ENCODE measurements around the gene CX3CL1.
"Not testable (repeated sequence)": the region's sequence is repeated elsewhere in the genome, so short reads cannot be mapped to it uniquely, and the experiment has no call there.

Gene CX3CL1

DNA sequence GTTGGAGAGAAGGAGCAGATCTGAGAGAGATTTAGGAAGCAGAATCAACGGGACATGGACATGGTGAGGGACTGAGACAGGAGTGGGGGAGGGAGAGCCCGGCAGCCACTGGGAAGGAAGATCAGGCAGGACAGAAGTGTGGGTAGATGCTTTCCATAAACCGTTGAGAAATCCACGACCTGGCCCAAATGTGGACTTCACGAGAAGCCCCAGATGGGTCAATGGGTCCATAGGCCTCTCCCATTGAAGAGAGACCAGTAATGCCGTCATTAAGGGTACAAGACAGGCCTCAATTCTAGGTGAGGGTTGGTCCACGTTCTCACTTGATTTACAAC is 14.2 kb upstream of the CX3CL1 start:
- no peak for FAIRE-seq

DNA sequence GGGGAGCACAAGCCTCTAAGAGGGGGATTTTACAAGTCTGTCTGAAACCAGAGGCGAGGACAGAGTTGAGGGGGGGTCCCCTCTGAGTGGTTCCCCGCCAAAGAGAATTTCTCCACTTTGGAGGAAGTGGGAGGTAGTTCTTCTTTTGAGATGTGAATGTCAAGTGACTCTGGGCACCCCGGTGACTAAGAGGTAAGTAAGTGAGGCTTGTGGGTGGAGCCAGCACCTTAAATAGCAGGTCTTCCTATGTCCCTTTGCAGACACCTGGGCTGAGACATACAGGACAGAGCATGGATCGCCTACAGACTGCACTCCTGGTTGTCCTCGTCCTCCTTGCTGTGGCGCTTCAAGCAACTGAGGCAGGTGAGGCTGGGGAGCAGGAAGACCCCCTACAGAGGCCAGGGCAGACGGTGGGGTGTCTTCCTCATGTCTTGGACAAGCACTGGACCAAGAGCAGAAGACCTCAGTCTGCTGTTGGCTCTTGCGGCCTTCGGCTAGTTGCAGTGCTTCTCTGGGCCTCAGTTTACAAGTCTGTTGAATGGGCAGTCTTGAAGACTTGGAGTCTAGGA is 13.7 kb upstream of the CX3CL1 start, which contains the start of gene CCL22:
Gene CCL22 (plus strand): TSS at position 257 of the 569 bp plus-strand sequence. CDS start 34 bp downstream, at position 291.
- no peak for FAIRE-seq

DNA sequence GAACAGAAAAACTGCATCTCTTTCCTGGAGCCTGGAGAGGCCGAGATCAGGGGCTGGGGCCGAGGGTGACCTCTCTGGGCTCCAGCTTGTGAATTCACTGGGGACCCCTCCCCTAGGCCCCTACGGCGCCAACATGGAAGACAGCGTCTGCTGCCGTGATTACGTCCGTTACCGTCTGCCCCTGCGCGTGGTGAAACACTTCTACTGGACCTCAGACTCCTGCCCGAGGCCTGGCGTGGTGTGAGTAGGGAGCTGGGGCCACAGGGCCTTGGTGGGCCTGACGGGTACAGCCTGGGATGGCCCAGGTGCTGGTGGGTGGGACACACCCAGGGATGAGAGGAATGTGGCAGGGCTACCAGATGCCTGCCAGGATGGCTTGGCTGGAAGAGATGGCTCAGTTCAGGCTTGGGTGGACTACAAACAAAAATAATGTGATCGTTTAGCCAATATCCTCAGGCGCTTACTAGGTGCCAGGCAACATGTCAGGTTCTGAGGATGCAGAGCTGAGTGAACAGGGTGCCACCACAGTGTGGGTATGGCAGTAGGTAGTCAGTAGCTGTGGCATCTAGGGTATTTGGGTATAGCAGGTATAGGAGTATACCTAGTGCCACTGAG is 11.9 kb upstream of the CX3CL1 start:
- FAIRE-seq: no peak

DNA sequence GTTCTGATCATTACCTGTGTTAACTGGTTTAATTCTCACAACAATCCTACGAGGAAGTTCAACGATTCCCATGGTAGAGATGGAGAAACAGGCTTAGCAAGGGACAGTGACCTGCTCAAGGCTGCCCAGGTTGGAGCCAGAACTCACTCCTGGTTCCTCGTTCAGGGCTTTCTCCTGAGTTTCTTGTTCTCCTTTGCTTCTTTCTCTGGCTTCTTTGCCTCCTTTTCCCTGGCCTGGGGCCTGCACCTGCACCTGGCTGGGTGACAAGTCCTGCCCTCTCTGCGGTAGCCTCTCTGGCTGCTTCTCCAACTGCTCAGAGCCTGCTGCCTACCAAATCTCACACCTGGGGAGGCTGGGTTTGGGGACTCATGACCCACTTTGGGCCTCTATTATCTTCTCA is 10.9 kb upstream of the CX3CL1 start:
- no peak for FAIRE-seq

DNA sequence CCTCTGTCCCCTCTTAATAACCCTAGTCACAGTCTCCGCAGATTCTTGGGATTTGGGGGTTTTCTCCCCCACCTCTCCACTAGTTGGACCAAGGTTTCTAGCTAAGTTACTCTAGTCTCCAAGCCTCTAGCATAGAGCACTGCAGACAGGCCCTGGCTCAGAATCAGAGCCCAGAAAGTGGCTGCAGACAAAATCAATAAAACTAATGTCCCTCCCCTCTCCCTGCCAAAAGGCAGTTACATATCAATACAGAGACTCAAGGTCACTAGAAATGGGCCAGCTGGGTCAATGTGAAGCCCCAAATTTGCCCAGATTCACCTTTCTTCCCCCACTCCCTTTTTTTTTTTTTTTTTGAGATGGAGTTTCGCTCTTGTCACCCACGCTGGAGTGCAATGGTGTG is 8.1 kb upstream of the CX3CL1 start:
- no peak for FAIRE-seq

DNA sequence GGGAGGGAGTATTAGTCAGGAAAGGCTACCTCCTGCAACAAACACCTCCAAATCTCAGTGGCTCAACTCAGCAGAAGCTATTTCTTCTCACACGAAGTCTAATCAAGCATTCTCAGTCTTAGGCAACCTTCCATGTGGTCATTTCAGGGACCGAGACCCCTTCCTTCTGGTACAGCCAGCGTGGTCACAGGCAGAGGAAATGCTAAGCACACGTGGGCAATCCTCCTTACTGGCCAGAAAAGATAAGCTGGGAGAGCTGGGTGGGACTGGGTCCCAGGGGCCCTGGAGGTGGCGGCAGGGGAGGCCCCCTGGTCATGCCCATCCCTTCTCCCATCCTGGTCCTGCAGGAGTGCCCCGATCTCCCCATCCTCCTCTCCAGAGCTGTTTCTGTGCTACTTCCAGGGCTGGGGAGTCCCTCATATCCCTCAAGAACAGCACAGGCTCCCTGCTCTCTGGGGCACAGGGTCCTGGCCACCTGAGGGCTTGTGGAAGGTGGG is 5.7 kb upstream of the CX3CL1 start:
- no peak for FAIRE-seq

DNA sequence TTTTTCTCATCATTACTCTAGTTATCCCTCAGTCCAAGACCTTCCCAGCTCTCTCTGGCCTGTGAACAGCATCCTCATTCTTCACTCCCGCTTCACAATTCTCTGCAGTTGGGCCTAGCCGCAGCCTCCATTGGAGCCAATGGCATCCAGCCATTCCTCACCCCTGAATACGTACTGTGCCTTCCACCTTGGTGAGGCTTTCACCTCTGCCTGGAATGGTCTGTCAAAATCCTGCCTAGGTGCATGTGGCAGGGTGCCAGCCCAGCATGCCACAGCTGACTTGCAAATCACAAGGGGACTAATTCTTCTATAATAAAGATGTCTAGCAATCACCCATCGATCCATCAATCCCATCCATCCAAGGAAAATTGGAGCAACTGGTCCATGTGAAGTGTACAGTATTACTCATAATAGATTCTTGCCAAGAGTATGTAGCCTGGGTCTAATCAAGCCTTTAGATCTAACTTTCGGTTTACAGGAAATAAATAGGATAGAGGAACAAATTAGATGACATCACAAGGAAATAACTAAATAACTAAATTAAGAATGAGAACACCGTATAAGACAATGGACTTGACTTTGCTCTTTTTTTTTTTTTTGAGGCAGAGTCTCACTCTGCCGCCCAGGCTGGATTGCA is 5.1 kb upstream of the CX3CL1 start:
- FAIRE-seq: no peak

DNA sequence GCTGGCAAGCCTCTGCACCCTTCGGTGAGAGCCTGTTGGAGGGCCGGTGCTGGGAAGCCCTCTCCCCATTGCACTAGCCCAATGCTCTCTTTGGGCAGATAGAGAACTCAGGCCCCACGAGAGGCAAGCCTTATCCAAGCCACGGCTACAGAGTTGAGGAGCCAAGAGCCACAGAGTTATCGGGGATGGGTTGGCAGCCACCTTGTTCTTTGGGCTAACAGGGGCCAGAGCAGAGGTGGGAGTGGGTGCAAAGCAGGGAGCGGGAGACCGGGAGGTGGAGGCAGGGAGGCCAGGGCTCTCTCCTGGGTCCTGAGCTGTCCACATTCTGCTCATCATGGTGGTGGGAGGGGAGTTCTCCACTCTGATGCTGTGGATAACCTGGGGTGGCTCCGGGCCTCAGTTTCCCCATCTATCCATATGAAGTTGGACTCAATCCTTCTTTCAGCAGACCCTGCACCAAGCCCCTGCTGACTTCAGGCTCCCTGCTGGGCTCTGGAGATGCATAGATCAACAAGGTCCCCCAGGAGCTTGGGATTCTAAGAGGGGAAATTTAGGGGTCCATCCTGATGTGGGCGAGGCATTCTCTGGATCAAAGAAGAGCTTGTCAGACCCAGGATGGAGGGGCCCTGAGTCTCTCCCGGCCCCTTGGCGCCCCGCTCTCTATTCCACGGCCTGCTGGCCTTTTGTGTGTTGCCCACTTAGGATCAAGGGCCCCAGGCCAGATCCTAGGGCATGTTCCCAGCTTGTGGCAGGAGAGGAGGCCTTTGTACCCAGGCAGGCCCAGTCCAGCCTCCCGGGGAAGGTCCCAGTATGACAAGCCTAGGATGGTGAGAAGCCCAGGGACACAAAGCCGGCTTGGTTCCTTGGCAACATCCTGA is 557 bp upstream of the CX3CL1 start:
- no peak for FAIRE-seq

DNA sequence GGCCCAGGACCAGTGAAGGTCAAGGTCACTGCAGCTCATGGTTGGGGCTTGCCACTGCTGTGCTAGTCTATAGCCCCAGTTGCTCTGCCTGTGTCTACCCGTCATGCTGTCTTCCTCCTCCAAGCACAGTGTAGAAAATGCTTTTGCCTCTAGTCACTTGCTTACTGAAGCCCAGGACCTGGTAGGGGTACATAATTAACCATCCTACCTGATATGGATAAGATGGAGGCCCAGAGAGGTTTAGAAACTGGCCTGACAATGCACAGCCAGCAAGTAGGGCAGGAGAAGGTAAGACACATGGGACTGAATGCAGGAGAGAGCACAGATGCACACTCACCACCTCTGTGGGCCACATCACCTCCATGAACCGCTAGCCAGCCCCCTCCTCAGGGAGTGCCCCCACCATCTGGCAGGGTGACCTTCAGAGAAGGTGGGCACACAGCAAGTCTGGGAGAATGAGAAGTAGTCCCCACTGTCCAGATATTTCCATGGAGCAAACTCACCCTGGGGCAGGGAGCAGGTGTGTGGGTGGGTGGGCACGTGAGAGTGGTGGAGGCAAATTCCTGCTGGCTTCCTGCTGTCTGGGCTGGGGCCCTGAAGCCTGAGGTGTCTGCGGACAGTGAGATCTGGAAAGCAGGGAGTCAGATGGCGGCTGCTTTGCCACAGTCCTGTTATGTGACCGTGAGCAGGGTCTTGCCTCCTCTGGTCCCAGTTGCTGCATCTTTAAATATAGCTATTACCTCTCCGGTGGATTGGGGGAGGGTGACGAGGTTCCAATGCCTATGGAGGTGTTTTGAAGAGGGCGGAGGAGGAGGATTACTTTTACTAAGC is 1.0 kb downstream of the CX3CL1 start:
- FAIRE-seq: no peak

DNA sequence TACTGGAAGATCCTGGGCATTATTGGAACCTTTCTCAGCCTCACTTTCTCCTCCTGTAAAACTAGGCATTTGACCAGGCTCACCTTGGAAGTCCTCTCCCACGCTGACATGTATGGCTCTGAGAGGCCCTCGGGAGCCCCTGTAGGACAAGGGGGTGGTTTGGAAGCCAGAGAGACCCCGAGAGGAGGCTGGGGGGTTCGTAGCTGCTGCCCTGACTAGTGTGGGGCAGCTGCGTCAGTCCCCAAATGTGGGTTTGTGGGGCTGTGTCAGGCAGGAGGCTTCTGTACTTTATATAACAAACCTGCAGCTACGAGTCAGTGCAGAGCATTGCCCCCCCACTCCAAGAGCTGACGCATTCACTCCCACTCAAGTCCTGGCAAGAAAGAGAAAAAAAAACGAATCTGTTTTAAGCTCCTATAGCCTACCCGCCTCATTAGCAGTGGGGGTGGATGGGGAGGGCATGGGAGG is 1.8 kb downstream of the CX3CL1 start:
- no peak for FAIRE-seq

DNA sequence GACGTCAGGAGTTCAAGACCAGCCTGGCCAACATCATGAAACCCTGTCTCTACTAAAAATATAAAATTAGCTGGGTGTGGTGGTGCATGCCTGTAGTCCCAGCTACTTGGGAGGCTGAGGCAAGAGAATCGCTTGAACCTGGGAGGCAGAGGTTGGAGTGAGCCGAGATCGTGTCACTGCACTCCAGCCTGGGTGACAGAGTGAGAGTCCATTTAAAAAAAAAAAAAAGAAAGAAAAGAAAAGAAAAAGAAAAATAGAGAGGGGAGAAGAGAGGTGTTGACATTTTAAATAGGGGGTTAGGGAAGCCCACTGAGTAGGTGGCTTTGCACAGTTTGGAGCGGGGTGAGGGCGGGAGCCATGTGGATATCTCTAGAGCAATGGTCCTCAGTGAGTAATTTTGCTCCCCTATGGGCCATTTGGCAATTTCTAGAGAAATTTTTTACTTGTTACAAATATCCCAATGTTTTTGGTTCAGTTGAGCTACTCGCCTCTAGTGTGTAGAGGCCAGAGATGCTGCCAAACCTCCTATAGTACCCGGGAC is 2.7 kb downstream of the CX3CL1 start:
- FAIRE-seq: not testable (repeated sequence)

DNA sequence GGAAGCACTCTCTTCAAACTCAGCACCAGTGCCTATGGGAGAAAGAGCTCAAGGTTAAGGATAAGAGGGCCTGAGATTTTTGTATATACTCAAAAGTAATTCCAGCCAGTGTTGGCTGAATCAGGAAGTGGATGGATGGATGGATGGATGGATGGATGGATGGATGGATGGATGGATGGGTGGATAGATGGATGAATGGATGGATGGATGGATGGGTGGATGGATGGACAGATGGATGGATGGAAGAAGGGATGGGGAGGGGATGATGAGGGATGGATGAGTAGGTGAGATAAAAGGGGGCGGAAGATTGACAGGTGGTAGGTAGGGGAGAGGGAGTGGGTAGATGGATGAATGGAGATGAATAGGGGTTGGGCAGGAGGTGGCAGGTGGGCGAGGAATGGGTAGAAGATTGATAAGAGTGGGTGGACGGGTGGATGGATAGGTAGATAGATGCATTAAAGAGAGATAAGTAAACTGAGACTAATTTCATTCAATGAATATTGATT is 4.1 kb downstream of the CX3CL1 start:
- FAIRE-seq: no peak

DNA sequence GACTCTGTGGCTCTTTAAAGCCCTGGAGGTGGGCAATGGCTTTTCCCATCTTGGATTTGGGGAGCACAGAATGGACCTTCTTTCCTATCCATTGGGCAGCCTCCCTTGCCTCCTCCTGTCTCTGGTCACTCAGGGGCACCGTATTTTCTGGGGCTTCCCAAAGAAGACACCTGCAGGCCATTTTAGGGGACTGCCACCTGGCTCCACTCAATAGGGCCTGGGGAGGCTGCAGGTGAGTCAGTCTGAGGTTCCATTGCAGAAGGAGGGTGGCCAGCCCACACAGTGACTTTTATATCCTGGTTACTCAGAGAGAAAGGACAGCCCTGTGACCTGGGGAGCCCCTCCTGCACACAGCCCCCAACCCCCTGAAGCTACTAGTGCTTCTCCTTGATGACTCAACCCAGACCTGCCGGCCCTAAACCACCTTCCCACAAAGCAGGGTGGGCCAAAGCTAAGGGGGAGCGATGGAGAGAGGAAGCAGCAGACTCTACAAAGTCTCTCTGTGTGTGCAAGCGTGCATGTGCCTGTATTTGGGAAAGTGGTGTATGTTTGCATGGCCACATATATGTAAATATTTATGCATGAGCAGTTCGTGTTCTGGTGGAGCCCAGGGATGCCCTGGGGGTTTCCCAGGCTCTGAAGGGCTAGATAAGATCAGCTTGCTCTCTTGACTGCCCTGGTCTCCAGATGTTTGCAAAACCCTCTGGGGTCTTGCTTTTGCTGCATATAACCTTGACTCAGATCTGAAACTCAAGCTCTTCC is 5.0 kb downstream of the CX3CL1 start:
- FAIRE-seq: no peak

DNA sequence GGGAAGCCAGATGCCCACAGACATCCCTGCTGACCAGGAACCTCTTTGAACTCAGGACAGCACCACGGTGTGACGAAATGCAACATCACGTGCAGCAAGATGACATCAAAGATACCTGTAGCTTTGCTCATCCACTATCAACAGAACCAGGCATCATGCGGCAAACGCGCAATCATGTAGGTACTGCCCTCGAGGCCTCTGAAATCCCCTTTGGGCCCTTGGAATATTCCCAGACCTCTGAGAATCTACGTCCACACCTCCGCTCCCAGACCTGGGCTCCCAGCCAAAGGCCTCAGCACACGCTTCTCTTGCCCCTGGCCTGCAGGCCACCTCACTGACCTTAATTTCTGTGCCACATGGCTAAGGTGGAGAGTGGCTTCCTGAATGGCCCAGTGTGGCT is 7.3 kb downstream of the CX3CL1 start:
- FAIRE-seq: no peak

DNA sequence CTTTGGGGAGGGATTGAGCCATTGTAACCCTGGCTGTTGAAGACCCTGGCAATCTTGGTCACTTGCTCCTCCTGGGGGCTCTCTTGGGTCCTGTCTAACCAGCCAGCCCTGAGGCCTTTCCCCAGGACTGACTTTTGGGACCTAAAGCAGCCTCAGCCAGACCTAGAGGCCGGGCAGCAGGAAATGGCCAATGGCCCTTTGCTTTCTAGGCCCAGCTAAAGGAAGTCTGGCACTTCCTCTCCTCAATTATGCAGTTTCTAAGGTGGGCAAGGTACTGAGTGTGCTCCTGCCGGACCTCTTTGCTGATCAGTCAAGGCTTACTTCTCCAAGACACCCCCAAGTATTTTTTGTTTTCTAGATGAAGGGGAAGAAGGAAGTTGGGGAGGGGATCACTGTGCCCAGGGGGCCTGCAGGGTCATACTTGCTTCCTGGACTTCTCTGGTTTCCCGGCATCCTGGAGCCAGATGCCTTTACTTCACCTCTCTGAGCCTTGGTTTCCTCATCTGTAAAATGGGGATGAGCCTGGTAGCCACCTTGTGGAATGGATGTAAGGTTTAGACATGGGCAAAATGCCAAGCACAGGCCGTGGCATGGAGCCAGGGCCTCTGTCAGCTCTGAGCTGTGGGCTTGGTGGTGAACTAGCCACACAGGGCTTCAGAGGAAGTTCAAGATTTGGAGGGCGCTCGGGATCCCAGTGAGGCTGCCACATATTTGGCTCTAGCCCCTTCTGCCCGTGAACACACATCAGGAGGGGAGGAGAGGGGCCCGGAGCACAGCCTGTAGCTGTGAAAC is 8.6 kb downstream of the CX3CL1 start:
- FAIRE-seq: no peak

DNA sequence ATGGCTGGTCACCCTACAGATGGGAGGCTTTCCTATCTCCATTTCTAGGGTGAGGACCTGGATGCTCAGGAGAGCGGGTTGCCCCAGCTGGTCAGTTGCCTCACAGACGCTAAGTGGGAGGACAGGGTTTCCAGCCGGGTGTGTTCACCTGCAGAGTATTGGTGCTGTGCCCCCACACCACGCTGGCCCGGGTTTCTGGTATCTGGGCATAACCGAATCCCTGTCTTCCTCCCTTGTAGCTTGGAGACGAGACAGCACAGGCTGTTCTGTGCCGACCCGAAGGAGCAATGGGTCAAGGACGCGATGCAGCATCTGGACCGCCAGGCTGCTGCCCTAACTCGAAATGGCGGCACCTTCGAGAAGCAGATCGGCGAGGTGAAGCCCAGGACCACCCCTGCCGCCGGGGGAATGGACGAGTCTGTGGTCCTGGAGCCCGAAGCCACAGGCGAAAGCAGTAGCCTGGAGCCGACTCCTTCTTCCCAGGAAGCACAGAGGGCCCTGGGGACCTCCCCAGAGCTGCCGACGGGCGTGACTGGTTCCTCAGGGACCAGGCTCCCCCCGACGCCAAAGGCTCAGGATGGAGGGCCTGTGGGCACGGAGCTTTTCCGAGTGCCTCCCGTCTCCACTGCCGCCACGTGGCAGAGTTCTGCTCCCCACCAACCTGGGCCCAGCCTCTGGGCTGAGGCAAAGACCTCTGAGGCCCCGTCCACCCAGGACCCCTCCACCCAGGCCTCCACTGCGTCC is 9.7 kb downstream of the CX3CL1 start:
- no peak for FAIRE-seq

DNA sequence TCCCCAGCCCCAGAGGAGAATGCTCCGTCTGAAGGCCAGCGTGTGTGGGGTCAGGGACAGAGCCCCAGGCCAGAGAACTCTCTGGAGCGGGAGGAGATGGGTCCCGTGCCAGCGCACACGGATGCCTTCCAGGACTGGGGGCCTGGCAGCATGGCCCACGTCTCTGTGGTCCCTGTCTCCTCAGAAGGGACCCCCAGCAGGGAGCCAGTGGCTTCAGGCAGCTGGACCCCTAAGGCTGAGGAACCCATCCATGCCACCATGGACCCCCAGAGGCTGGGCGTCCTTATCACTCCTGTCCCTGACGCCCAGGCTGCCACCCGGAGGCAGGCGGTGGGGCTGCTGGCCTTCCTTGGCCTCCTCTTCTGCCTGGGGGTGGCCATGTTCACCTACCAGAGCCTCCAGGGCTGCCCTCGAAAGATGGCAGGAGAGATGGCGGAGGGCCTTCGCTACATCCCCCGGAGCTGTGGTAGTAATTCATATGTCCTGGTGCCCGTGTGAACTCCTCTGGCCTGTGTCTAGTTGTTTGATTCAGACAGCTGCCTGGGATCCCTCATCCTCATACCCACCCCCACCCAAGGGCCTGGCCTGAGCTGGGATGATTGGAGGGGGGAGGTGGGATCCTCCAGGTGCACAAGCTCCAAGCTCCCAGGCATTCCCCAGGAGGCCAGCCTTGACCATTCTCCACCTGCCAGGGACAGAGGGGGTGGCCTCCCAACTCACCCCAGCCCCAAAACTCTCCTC is 10.4 kb downstream of the CX3CL1 start:
- FAIRE-seq: no peak

Measured in islet of Langerhans (tissue), 1 donor.